H1 (cell line): ENCODE results near the gene POLA1. TPM values are rescaled to one million over a fixed set of nuclear protein-coding genes. Genes with fewer than 3 reads are reported as not detected.

ENCODE experiments used
- CTCF ChIA-PET: fragments of 300-600 bp; sonication (Branson Sonifier 250); formaldehyde crosslinking; loops from one replicate; lab custom pipeline; 2021; ENCODE audit not compliant: partially characterized antibody; lab: Charles Lee
- POLR2A ChIA-PET: fragments of 300-600 bp; sonication (Branson Sonifier 250); formaldehyde crosslinking; loops from one replicate; lab custom pipeline; 2021; ENCODE audit warnings: inconsistent platforms; ENCODE audit not compliant: partially characterized antibody; lab: Charles Lee
- DNase-seq, 2 experiments: peaks; one replicate each; pipeline versions ENCODE4 v3.0.0 to v3.0.0-alpha.2; 2010 to 2022; ENCODE audit warnings: low spot score in 2 of 2, low read depth in 1 of 2, mixed read lengths in 1 of 2
- FAIRE-seq: peaks from 2 replicates; lab custom pipeline; 2011; peaks lifted over from hg19 to GRCh38; lab: Jason Lieb, UNC
- H2AFZ ChIP-seq: 2 replicates; pipeline ENCODE4 v1.8.1; 2012; ENCODE audit warnings: low read length, inconsistent platforms
- H2AK5ac ChIP-seq: 2 replicates; pipeline ENCODE4 v1.6.1; 2013; ENCODE audit warnings: low read depth, low read length
- H2BK120ac ChIP-seq: replicated peaks from 2 replicates; pipeline ENCODE3; 2013; ENCODE audit warnings: low read depth, low read length, inconsistent platforms
- H2BK12ac ChIP-seq: 2 replicates; pipeline ENCODE4 v1.6.1; 2013; ENCODE audit warnings: low read depth, low read length
- H2BK15ac ChIP-seq: 2 replicates; pipeline ENCODE4 v1.6.1; 2013; ENCODE audit warnings: low read length
- H2BK20ac ChIP-seq: 2 replicates; pipeline ENCODE4 v1.6.1; 2013; ENCODE audit warnings: low read length
- H2BK5ac ChIP-seq: 2 replicates; pipeline ENCODE4 v1.6.1; 2013; ENCODE audit warnings: low read depth, low read length
- H3K14ac ChIP-seq: 2 replicates; pipeline ENCODE4 v1.6.1; 2013; ENCODE audit warnings: inconsistent platforms; ENCODE audit not compliant: insufficient read length
- H3K18ac ChIP-seq: 2 replicates; pipeline ENCODE4 v1.6.1; 2013; ENCODE audit warnings: low read length; ENCODE audit errors: extremely low read depth
- H3K23ac ChIP-seq: 2 replicates; pipeline ENCODE4 v1.6.1; 2013; ENCODE audit warnings: inconsistent platforms; ENCODE audit not compliant: insufficient read length
- H3K23me2 ChIP-seq: 2 replicates; pipeline ENCODE4 v1.6.1; 2013; ENCODE audit warnings: low read depth, low read length
- H3K27ac ChIP-seq: 2 replicates; pipeline ENCODE4 v1.6.1; 2011; ENCODE audit warnings: low read depth, low read length, inconsistent platforms
- H3K27me3 ChIP-seq, 4 experiments: replicated peaks in 1 of 4; 1 replicate in 1 of 4; 2 replicates in 3 of 4; pipeline versions ENCODE4 v1.6.1 to v1.8.1; 2011 to 2013; ENCODE audit warnings: low read length in 3 of 4, mild to moderate bottlenecking in 3 of 4, inconsistent platforms in 2 of 4, mixed read lengths in 2 of 4, moderate library complexity in 1 of 4; ENCODE audit not compliant: control insufficient read depth in 3 of 4, insufficient read depth in 3 of 4; ENCODE audit errors: extremely low read depth in 1 of 4
- H3K36me3 ChIP-seq, 4 experiments: 2 replicates each; pipeline versions ENCODE4 v1.6.1 to v1.8.1; 2011 to 2013; ENCODE audit warnings: mild to moderate bottlenecking in 4 of 4, low read length in 3 of 4, moderate library complexity in 2 of 4, control low read depth in 1 of 4, inconsistent platforms in 1 of 4; ENCODE audit not compliant: insufficient read depth in 4 of 4, control insufficient read depth in 2 of 4
- H3K4ac ChIP-seq: replicated peaks from 2 replicates; pipeline ENCODE3; 2013; ENCODE audit warnings: low read length, low read depth, mixed read lengths, inconsistent platforms; ENCODE audit not compliant: insufficient read length
- H3K4me1 ChIP-seq, 4 experiments: replicated peaks in 1 of 4; 1 replicate in 1 of 4; 2 replicates in 3 of 4; pipeline versions ENCODE4 v1.6.1 to v1.8.1; 2011 to 2013; ENCODE audit warnings: low read length in 3 of 4, inconsistent platforms in 2 of 4, mixed read lengths in 1 of 4; ENCODE audit not compliant: insufficient read depth in 4 of 4, control insufficient read depth in 3 of 4
- H3K4me2 ChIP-seq, 2 experiments: 2 replicates each; pipeline versions ENCODE4 v1.6.1 to v1.8.1; 2011 to 2013; ENCODE audit warnings: low read depth in 2 of 2, low read length in 2 of 2, control low read depth in 1 of 2, inconsistent platforms in 1 of 2, mild to moderate bottlenecking in 1 of 2; ENCODE audit not compliant: insufficient read depth in 1 of 2
- H3K4me3 ChIP-seq, 4 experiments: fragments of 200-600, 300-600 bp in 1 of 4; sonication (generic), shearing (Covaris generic), sonication (Bioruptor Twin) in 1 of 4; 2 replicates each; pipeline versions ENCODE4 v1.5.1 to v1.8.1; 2011 to 2016; ENCODE audit warnings: low read length in 4 of 4, low read depth in 3 of 4, control low read depth in 2 of 4, inconsistent platforms in 2 of 4, mild to moderate bottlenecking in 2 of 4, mixed read lengths in 1 of 4, moderate library complexity in 1 of 4; ENCODE audit not compliant: insufficient read depth in 2 of 4; ENCODE audit errors: extremely low read depth in 1 of 4
- H3K56ac ChIP-seq: replicated peaks from 2 replicates; pipeline ENCODE3; 2013; ENCODE audit warnings: low read depth, mild to moderate bottlenecking, mixed read lengths, low read length, inconsistent platforms; ENCODE audit not compliant: insufficient read length
- H3K79me1 ChIP-seq: 2 replicates; pipeline ENCODE4 v1.6.1; 2013; ENCODE audit warnings: low read depth, low read length, control low read depth
- H3K79me2 ChIP-seq, 2 experiments: 2 replicates each; pipeline versions ENCODE4 v1.6.1 to v1.8.1; 2012 to 2013; ENCODE audit warnings: low read length in 2 of 2, mild to moderate bottlenecking in 2 of 2, inconsistent platforms in 1 of 2; ENCODE audit not compliant: insufficient read depth in 2 of 2, control insufficient read depth in 1 of 2
- H3K9ac ChIP-seq, 4 experiments: replicated peaks in 1 of 4; 1 replicate in 1 of 4; 2 replicates in 3 of 4; pipeline versions ENCODE4 v1.6.1 to v1.8.1; 2011 to 2013; ENCODE audit warnings: low read depth in 3 of 4, low read length in 3 of 4, control low read depth in 2 of 4, mild to moderate bottlenecking in 2 of 4, moderate library complexity in 2 of 4, inconsistent platforms in 1 of 4; ENCODE audit errors: extremely low read depth in 1 of 4
- H3K9me3 ChIP-seq, 2 experiments: 2 replicates each; pipeline versions ENCODE4 v1.6.1 to v1.8.1; 2012 to 2013; ENCODE audit warnings: mild to moderate bottlenecking in 2 of 2, moderate library complexity in 2 of 2, control low read depth in 1 of 2, inconsistent platforms in 1 of 2, low read depth in 1 of 2, low read length in 1 of 2, mixed read lengths in 1 of 2; ENCODE audit not compliant: insufficient read depth in 2 of 2
- H4K20me1 ChIP-seq, 2 experiments: replicated peaks in 1 of 2; 2 replicates each; pipeline versions ENCODE3 to v1.8.1; 2011 to 2013; ENCODE audit warnings: inconsistent platforms in 2 of 2, low read length in 2 of 2, mild to moderate bottlenecking in 1 of 2; ENCODE audit not compliant: insufficient read depth in 2 of 2, control insufficient read depth in 1 of 2
- H4K5ac ChIP-seq: 2 replicates; pipeline ENCODE4 v1.6.1; 2013; ENCODE audit warnings: low read length, low read depth, mixed read lengths, inconsistent platforms; ENCODE audit not compliant: insufficient read length
- H4K8ac ChIP-seq: 2 replicates; pipeline ENCODE4 v1.8.0; 2013; ENCODE audit warnings: mild to moderate bottlenecking, moderate library complexity, low read length, inconsistent platforms; ENCODE audit not compliant: insufficient read depth; ENCODE audit errors: extremely low read depth
- H4K91ac ChIP-seq: replicated peaks from 2 replicates; pipeline ENCODE3; 2013; ENCODE audit warnings: low read length, mixed read lengths, inconsistent platforms; ENCODE audit not compliant: insufficient read length
- BRCA1 ChIP-seq: IDR thresholded peaks from 2 replicates; pipeline ENCODE4 v1.6.1; 2012; ENCODE audit warnings: low read depth, low read length, improper control_type of control experiment
- HDAC6 ChIP-seq: IDR thresholded peaks from one replicate; pipeline ENCODE4 v1.7.1; 2012; ENCODE audit warnings: low read depth, mild to moderate bottlenecking, inconsistent platforms, low read length, moderate library complexity
- POLR2A ChIP-seq, 2 experiments: IDR thresholded peaks; 1 replicate in 1 of 2; 2 replicates in 1 of 2; pipeline ENCODE4 v1.6.1; 2011; ENCODE audit warnings: low read depth in 2 of 2, low read length in 2 of 2, mild to moderate bottlenecking in 2 of 2; ENCODE audit errors: control extremely low read depth in 1 of 2
- RFX5 ChIP-seq: IDR thresholded peaks from 2 replicates; pipeline ENCODE4 v1.6.1; 2011; ENCODE audit warnings: low read depth, low read length, improper control_type of control experiment, borderline replicate concordance
- SAP30 ChIP-seq: fragments of 300-600 bp; sonication (generic); IDR thresholded peaks from 2 replicates; pipeline ENCODE4 v1.7.1; 2012; ENCODE audit warnings: low read length, moderate library complexity, mild to moderate bottlenecking, inconsistent platforms; ENCODE audit not compliant: insufficient read depth, insufficient replicate concordance
- ZNF274 ChIP-seq: IDR thresholded peaks from 2 replicates; pipeline ENCODE4 v1.7.0; 2012; ENCODE audit warnings: low read length, borderline replicate concordance; ENCODE audit errors: extremely low read depth
- WGBS, 2 experiments: shearing (Covaris generic) in 1 of 2; methylation state at CpG; one replicate each; pipeline versions ENCODE4 v1.1.6 to v1.1.7; 2013 to 2015; ENCODE audit warnings: low lambda C conversion rate in 2 of 2, mixed read lengths in 2 of 2, inconsistent platforms in 1 of 2, low coverage in 1 of 2, missing lambda C conversion rate in 1 of 2; ENCODE audit not compliant: insufficient replicate concordance in 2 of 2, insufficient coverage in 1 of 2, insufficient read length in 1 of 2; ENCODE audit errors: extremely low coverage in 1 of 2, missing lambda C conversion rate in 1 of 2; 5-methylcytosine and 5-hydroxymethylcytosine counted together
- polyA plus RNA-seq, 7 experiments: library from polyadenylated mRNA; depleted of rRNA in 3 of 7; stranded (reverse) in 5 of 7; unstranded in 2 of 7; fragments of >200 nt in 5 of 7; fragments of 200-250 nt in 2 of 7; gene quantifications; 1 replicate in 5 of 7; 2 replicates in 1 of 7; 4 replicates in 1 of 7; pipeline versions ENCODE4 v1.2.1 to v1.2.3, GENCODE V29; 2011 to 2013; ENCODE audit warnings: missing spikeins in 2 of 7, mixed read lengths in 2 of 7
- total RNA-seq: library from RNA; stranded (reverse); fragmentation: NEBNext Ultra II Directional; extraction: Animal tissue kit (Norgen Biotek cat#: 25700); gene quantifications from 2 replicates; pipeline ENCODE4 v1.2.1, GENCODE V29; 2021
- TF ChIP-seq, protein P1 (sequence below): IDR thresholded peaks from 2 replicates; pipeline ENCODE4 v1.6.1; 2012; ENCODE audit warnings: inconsistent platforms

The POLA1 gene
- total and polyA plus RNA-seq, 2 of the 8 experiments (the other 6 are each of a cell fraction or from before 2014, with no cell fraction given), result 5.6 to 34.9 TPM

DNA sequence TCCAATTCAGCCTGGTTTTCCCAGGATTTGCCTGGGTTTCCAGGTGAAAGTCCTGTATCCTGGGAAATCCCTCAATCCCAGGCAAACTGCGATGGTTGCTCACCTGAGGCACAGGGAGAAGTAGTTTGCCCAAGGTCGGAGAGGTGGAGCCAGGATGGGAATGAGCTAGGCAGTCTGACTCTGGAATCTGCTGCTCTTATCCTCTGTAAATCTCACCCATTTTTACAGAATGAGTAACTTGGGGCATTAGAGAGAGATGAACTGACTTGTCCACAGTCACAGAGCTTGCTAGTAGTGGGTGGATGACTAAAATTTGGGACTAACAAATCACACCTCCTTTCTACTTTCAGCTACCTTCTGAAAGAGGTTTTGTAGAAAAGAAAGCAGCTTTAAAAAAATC is 331.9 kb downstream of the POLA1 start:
- no peak overlapping the region for H2BK12ac ChIP-seq
- no peaks in the 10 kb centered on the region for H4K20me1 ChIP-seq
- H2AK5ac ChIP-seq, result no peak overlapping the region
- no peak overlapping the region for H3K4ac ChIP-seq
- no peak overlapping the region for H3K27ac ChIP-seq
- POLR2A ChIA-PET, result no interaction called here
- DNase-seq (no peak), FAIRE-seq (no peak)
- no peak overlapping the region for H3K4me2 ChIP-seq
- no peaks in the 10 kb centered on the region for H3K79me2 ChIP-seq
- H3K9me3 ChIP-seq, result no peaks in the 10 kb centered on the region
- no peaks in the 10 kb centered on the region for H3K79me1 ChIP-seq
- no peak overlapping the region for H4K8ac ChIP-seq
- no peak overlapping the region for H3K23ac ChIP-seq
- H2BK15ac ChIP-seq, result no peak overlapping the region
- H3K4me1 ChIP-seq, result peaks cover 0 to 6% (median 1%) of the 10 kb centered on the region in 4 experiments; a peak in 5 of 7 replicates
- 92% methylated on average over 2 of the region's 2 CpGs; no CpG with 5 or more reads in 1 of the 2 experiments for WGBS, 2 experiments
- H2BK20ac ChIP-seq, result no peak overlapping the region
- TF ChIP-seq, protein P1, sequence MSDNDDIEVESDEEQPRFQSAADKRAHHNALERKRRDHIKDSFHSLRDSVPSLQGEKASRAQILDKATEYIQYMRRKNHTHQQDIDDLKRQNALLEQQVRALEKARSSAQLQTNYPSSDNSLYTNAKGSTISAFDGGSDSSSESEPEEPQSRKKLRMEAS, result no peak
- TF ChIP-seq RFX5, result no peak
- TF ChIP-seq HDAC6, result no peak
- TF ChIP-seq ZNF274, result no peak
- TF ChIP-seq BRCA1, result no peak
- no peak for TF ChIP-seq SAP30
- TF ChIP-seq POLR2A (IDR thresholded peaks at IDR 0.05; ENCODE audit: control extremely low read depth in 1 of 2, low read depth in 2 of 2, low read length in 2 of 2), result no peak
- TF ChIP-seq, all 59 proteins: peak for 0
- no peak overlapping the region for H4K5ac ChIP-seq
- no peaks in the 10 kb centered on the region; a peak in 1 of 8 replicates for H3K36me3 ChIP-seq
- H3K9ac ChIP-seq, result no peak overlapping the region
- no peak overlapping the region for H3K4me3 ChIP-seq
- no peak overlapping the region for H3K18ac ChIP-seq
- no peak overlapping the region for H2BK120ac ChIP-seq
- H2BK5ac ChIP-seq, result no peak overlapping the region
- H2AFZ ChIP-seq, result no peak overlapping the region; the same call in 1 of the 2 replicates
- H3K56ac ChIP-seq, result no peak overlapping the region
- CTCF ChIA-PET, result interaction anchor here (0.9 to 2.3 kb wide), 4 partner anchors 9 to 118 kb away, joined by 3 to 10 read pairs (median 8); no protein-coding TSS in a partner anchor
- H3K27me3 ChIP-seq, result peaks cover 21 to 29% (median 26%) of the 10 kb centered on the region in 4 experiments
- H4K91ac ChIP-seq, result no peak overlapping the region
- no peak overlapping the region for H3K14ac ChIP-seq
- peaks cover 2% of the 10 kb centered on the region; the same call in 1 of the 2 replicates for H3K23me2 ChIP-seq
